IPS-NIHi7 (cell line): ENCODE measurements around the gene SSBP2.
"Not testable (repeated sequence)": the region's sequence is repeated elsewhere in the genome, so short reads cannot be mapped to it uniquely, and the experiment has no call there.

Source experiments
- DNase-seq: peaks from one replicate; pipeline ENCODE4 v3.0.0; 2012; ENCODE audit warnings: mixed read lengths; ENCODE audit errors: extremely low spot score

Gene SSBP2

DNA sequence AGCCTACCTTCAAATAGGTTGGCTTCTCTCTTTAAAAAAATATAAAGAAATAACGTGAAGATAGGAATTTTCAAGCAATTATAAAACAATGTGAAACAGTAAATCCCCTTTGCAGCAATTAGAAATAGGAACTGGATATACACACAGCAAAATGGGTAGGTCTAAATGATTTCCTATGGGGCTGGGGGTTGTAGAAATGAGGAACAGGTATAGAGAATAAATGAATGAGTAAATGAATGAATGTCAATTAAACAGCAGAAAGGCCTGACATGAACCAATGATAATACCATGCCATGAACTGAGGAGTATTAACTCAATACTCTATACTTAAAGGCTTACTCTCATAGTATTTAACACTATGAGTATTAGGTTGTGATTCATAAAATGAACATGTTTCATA lies 21.6 kb downstream of the SSBP2 start:
- DNase-seq: no peak

DNA sequence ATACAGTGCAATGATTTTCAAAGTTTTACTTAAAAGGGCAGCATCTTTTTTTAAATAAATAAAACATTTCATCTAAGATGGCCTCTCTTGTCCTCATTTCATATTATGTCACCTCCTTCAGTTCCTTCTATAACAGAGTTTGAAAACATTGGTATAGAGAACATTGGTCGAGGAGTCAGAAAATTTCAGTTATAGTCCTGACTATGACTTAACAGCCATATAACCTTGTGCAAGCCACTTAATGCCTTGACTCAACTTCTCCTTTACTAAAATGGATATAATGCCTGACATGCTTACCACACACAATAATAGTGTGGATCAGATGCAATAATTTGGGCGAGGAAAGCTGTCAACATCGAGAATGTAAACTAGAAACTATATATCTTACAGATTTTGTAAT lies 22.6 kb downstream of the SSBP2 start:
- DNase-seq: no peak

- DNase-seq: no peak
Measured at GRCh38 chr5:81726297-81726696, 24.6 kb downstream of the SSBP2 start.

- DNase-seq: no peak
Measured at GRCh38 chr5:81724571-81724970, 26.3 kb downstream of the SSBP2 start.

DNA sequence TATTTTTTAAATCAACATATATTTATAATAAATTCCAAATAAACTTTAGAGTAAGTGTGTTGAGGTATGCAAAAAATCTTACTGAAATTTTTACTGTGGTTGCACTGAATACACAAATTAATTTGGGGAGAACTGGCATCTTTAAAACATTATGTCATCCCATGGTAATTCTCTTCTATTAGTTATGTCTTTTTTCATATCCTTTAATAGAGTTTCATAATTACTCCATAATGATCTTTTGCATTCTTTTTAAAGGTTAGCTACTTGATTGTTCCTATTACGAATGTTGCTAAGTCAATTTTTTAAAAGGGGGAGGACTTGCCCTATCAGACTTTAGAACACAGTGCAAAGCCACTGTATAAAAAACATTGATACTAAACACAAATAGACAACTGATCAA lies 26.8 kb downstream of the SSBP2 start:
- no peak for DNase-seq

GRCh38 chr5:81721049-81721448 lies 29.8 kb downstream of the SSBP2 start:
- no peak for DNase-seq

GRCh38 chr5:81719743-81720345 lies 31.1 kb downstream of the SSBP2 start:
- DNase-seq: no peak

DNA sequence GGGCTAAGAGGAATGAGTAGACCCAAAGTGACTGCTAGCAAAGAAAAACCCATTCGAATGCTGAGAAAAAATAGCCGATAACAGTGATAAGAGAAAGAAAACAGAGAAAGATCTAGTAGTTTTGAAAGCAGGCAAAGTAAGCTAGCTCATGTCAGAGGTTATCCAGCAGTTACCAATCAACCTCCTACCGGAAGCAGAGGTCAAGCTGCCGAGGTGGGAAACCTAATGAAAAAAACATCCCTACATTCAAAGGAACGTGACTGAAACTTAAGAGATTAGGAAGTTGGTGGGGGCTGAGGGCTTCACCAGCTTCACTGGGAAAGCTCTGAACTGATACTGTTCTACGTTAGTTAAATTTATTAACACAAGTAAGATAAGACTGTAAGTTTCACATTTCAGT lies 32.6 kb downstream of the SSBP2 start:
- DNase-seq: peak; percentile 18

- DNase-seq: no peak
Measured at GRCh38 chr5:81717860-81718259, 33.0 kb downstream of the SSBP2 start.

GRCh38 chr5:81717226-81717625 lies 33.7 kb downstream of the SSBP2 start:
- no peak for DNase-seq

GRCh38 chr5:81714076-81714475 lies 36.8 kb downstream of the SSBP2 start:
- DNase-seq: not testable (repeated sequence)

DNA sequence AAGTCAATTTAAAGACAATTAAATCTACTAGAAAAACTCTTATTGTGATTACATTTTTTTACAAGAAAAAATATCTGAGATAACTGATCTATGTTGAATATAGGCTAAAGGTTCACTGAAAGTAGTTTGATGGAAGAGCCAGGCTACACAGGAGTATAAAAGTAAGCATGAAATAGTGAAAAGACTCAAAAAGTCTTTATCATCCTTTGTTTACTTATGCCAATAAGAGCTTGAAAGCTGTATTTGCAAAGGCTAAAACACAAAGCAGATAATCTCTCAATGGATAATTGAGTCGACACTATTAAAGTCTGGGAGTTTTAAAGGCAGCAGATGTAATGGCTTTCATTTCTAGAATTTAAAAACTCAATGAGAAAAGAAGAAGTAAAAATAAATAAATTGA lies 42.0 kb downstream of the SSBP2 start:
- no peak for DNase-seq

GRCh38 chr5:81703840-81704239 lies 47.1 kb downstream of the SSBP2 start:
- no peak for DNase-seq

- no peak for DNase-seq
Measured at GRCh38 chr5:81700166-81700565, 50.7 kb downstream of the SSBP2 start.

GRCh38 chr5:81698813-81699212 lies 52.1 kb downstream of the SSBP2 start:
- DNase-seq: no peak

DNA sequence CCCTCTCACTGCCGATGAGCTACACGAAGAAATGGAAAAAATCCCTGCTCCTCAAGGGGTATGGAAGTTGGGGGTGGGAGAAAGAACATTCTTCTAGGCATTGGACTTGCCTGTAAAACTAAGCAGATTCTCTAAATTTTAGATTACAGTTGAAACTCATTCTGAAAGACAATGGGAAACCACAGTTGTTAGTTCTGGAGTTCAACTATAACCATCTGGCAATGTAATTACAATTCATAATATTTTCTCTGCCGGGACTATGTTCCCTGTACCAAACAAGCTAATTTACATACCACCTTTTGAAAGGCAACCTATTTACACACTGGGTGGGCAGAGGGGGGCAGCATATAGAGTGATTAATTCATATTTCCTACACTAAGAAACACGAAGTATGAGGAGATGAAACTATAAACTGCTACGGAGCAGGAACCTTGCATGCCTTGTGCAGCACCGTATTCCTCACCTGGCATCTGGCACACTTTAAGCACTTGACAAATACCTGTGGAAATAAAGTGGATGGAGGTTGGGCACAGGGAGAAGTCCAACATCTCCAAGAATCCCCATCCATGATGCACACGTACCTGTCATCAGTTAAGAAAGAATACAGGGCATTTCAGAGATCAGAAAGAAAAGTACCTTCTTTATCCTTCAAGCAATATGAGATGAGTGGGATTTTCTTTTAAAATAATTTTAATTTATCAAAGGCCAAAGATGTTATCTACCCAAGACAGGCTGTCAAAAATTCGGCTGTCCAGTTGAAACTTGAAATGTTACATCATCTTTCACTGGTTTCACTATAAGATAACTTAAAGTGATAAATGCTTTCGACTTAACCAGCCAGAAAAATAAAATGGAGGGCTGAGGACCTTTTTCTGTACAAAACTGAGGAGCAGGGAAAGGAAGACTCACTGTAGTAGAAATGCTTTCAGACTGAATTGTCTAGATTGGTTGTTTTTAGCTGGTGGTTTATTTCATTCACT lies 54.2 kb downstream of the SSBP2 start:
- DNase-seq: no peak

GRCh38 chr5:81694726-81695125 lies 56.2 kb downstream of the SSBP2 start:
- DNase-seq: no peak

GRCh38 chr5:81688215-81688614 lies 62.7 kb downstream of the SSBP2 start:
- DNase-seq: no peak

- no peak for DNase-seq
Measured at GRCh38 chr5:81687292-81687691, 63.6 kb downstream of the SSBP2 start.

DNA sequence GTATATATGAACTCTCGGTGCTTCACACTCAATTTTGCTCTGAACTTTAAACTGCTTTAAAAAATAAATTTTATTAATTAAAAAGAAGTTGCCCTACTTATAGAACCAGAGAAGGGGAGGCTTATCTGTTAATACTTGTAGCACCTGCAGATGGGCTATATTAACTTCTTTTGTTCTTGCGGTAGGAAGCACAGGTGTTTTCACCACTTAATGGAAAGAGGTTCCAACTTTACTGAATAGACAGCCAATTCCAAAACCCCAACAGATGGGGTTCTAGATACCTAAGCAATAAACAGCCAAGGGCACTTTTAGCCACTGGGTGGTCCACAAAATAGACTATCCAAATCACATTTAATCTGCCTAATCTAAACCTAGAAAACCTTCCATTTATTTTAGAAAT lies 65.4 kb downstream of the SSBP2 start:
- DNase-seq: no peak

GRCh38 chr5:81679885-81680284 lies 71.0 kb downstream of the SSBP2 start:
- DNase-seq: no peak

DNA sequence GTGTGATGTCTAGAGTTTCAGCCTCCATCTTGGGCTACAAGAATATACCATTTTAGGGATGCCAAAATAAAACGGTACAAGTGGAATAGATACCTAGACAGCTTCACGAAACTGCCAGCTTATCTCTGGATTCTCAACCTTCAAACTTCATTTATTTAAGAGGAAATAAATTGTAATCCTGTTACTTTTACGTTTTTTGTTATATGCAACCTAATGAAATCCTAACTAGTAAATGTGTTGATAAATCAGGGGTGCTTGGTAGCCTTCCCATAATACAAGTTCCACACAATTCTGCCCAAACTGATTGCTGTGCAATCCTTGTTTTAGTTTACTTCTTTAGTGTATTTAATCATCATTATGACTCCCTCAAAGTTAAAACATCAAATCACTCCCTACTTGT lies 75.5 kb downstream of the SSBP2 start:
- no peak for DNase-seq

GRCh38 chr5:81665795-81666194 lies 85.1 kb downstream of the SSBP2 start:
- no peak for DNase-seq
